Measurements from ENCODE around the gene TPD52L1. TPM values are rescaled to one million over a fixed set of nuclear protein-coding genes. Genes with fewer than 3 reads are reported as not detected.

Gene TPD52L1
- total and polyA plus RNA-seq, 10 of the 15 experiments (the other 5 are each of a cell fraction or from before 2014, with no cell fraction given), result 0.03 to 2.6 (median 0.16) TPM; not detected in 3

DNA sequence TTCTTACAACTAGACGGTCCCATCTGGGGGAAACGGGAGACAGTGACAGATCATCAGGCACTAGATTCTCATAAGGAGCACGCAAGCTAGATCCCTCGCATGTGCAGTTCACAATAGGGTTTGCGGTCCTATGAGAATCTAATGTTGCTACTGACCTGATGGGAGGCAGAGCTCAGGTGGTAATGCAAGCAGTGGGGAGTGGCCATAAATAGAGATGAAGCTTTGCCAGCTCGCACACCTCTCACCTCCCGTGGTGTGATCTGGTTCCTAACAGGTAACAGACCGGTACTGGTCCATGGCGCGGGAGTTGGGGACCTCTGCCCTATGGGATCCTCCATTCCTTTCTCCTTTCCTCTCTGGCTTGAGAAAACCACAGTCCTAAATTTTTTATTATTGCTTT, 63.8 kb downstream of the TPD52L1 start (continued):
- TF ChIP-seq RBBP5 (conservative IDR thresholded peaks at IDR 0.05) (no peak), IKZF2 (IDR thresholded peaks at IDR 0.05) (no peak), SP1 (IDR thresholded peaks at IDR 0.05; ENCODE audit: low read depth, low read length) (no peak), NRF1 (conservative IDR thresholded peaks at IDR 0.05; ENCODE audit: low read depth, low read length) (no peak), ZBTB33 (IDR thresholded peaks at IDR 0.05) (no peak)
- TF ChIP-seq, protein P1, sequence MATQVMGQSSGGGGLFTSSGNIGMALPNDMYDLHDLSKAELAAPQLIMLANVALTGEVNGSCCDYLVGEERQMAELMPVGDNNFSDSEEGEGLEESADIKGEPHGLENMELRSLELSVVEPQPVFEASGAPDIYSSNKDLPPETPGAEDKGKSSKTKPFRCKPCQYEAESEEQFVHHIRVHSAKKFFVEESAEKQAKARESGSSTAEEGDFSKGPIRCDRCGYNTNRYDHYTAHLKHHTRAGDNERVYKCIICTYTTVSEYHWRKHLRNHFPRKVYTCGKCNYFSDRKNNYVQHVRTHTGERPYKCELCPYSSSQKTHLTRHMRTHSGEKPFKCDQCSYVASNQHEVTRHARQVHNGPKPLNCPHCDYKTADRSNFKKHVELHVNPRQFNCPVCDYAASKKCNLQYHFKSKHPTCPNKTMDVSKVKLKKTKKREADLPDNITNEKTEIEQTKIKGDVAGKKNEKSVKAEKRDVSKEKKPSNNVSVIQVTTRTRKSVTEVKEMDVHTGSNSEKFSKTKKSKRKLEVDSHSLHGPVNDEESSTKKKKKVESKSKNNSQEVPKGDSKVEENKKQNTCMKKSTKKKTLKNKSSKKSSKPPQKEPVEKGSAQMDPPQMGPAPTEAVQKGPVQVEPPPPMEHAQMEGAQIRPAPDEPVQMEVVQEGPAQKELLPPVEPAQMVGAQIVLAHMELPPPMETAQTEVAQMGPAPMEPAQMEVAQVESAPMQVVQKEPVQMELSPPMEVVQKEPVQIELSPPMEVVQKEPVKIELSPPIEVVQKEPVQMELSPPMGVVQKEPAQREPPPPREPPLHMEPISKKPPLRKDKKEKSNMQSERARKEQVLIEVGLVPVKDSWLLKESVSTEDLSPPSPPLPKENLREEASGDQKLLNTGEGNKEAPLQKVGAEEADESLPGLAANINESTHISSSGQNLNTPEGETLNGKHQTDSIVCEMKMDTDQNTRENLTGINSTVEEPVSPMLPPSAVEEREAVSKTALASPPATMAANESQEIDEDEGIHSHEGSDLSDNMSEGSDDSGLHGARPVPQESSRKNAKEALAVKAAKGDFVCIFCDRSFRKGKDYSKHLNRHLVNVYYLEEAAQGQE (IDR thresholded peaks at IDR 0.05; ENCODE audit: low read depth, low read length), result no peak

- H3K36me3 ChIP-seq (ENCODE audit: control insufficient read depth in 2 of 2, insufficient read depth in 2 of 2, low read length in 1 of 2), result no peaks in the 10 kb centered on the region
- H3K27me3 ChIP-seq (replicated peaks in 1 of 2; ENCODE audit: control insufficient read depth in 2 of 2, insufficient read depth in 2 of 2, low read length in 1 of 2), result no peaks in the 10 kb centered on the region
These were observed 64.4 kb downstream of the TPD52L1 start for GRCh38 chr6:125217992-125218391.

More at GRCh38 chr6:125217992-125218391, 64.4 kb downstream of the TPD52L1 start:
- no peak overlapping the region for H3K4me2 ChIP-seq (ENCODE audit: control insufficient read depth, insufficient read depth)
- in situ Hi-C loops (cut with MboI), result no loop called here
- no peaks in the 10 kb centered on the region for H3K4me1 ChIP-seq (ENCODE audit: control insufficient read depth, insufficient read depth, low read length)
- H3K79me2 ChIP-seq (ENCODE audit: control insufficient read depth, insufficient read depth, low read length), result no peaks in the 10 kb centered on the region
- no peak overlapping the region for H3K4me3 ChIP-seq
- H3K9me3 ChIP-seq (replicated peaks; ENCODE audit: control insufficient read depth, insufficient read depth, low read length), result no peaks in the 10 kb centered on the region
- FAIRE-seq, result no peak
- ChIA-PET RAD21 (ENCODE audit: unreplicated experiment) (no interaction called here), POLR2A (no interaction called here), SMC1A (ENCODE audit: uncharacterized antibody, unreplicated experiment) (no interaction called here), CTCF (no interaction called here)
- TF ChIP-seq SUPT20H (IDR thresholded peaks at IDR 0.05; ENCODE audit: borderline replicate concordance, control insufficient read depth, low read depth, low read length) (no peak), PAX8 (IDR thresholded peaks at IDR 0.05) (no peak), RCOR1 (conservative IDR thresholded peaks at IDR 0.05; ENCODE audit: low read depth, low read length) (no peak), YY1 (IDR thresholded peaks at IDR 0.05; ENCODE audit: low read depth, low read length) (no peak), TBL1XR1 (IDR thresholded peaks at IDR 0.05; ENCODE audit: low read depth, low read length) (no peak), SRF (IDR thresholded peaks at IDR 0.05; ENCODE audit: low read depth in 2 of 2, low read length in 2 of 2) (no peak), SIN3A (IDR thresholded peaks at IDR 0.05; ENCODE audit: low read depth, low read length) (no peak), RBBP5 (conservative IDR thresholded peaks at IDR 0.05) (no peak), SREBF2 (IDR thresholded peaks at IDR 0.05; ENCODE audit: low read length) (no peak), KDM1A (IDR thresholded peaks at IDR 0.05; ENCODE audit: borderline replicate concordance) (no peak), TCF12 (IDR thresholded peaks at IDR 0.05; ENCODE audit: low read depth, low read length) (no peak)
- no peak overlapping the region for H3K27ac ChIP-seq (ENCODE audit: control insufficient read depth, insufficient read depth)
- no TSS peak for BruUV-seq (replicated peaks)
- H2AFZ ChIP-seq (ENCODE audit: control insufficient read depth, low read depth, low read length), result no peak overlapping the region
- H3K9ac ChIP-seq (ENCODE audit: control insufficient read depth, insufficient read depth, low read length), result no peak overlapping the region
- ATAC-seq, result no peak
- H4K20me1 ChIP-seq (ENCODE audit: control insufficient read depth, insufficient read depth), result no peaks in the 10 kb centered on the region
- intact Hi-C loops (cut with micrococcal nuclease; ENCODE audit: unreplicated experiment), result no loop called here
- 13% methylated on average over 2 of the region's 2 CpGs for WGBS (ENCODE audit: insufficient coverage, insufficient replicate concordance, low lambda C conversion rate, missing lambda C conversion rate)
- DNase-seq (ENCODE audit: low read depth, low spot score), result no peak

Measured in GM12878 (cell line).